Psoas muscle (tissue), 8 donors: ENCODE results near the gene SSH2. TPM values are rescaled to one million over a fixed set of nuclear protein-coding genes. Genes with fewer than 3 reads are reported as not detected.

ENCODE experiments used
- ATAC-seq, 4 donors: fragments of 200-7000 bp; cut with Tn5 transposase; one replicate each; pipeline ENCODE4 v1.9.1; 2020; ENCODE audit warnings: moderate library complexity in 3 of 4, mild to moderate bottlenecking in 2 of 4
- DNase-seq, 2 donors: peaks; one replicate each; pipeline ENCODE4 v3.0.0-alpha.2; 2020
- H3K27ac ChIP-seq: fragments of 200-600 bp; one replicate; pipeline ENCODE4 v1.8.0; 2022
- H3K27me3 ChIP-seq, 3 donors: fragments of 200-600 bp in 1 of 3; one replicate each; pipeline versions ENCODE4 v1.6.1 to v1.8.0; 2013 to 2022; ENCODE audit warnings: low read length in 2 of 3, mild to moderate bottlenecking in 2 of 3, moderate library complexity in 1 of 3; ENCODE audit not compliant: insufficient read depth in 3 of 3
- H3K36me3 ChIP-seq, 2 donors: fragments of 200-600 bp in 1 of 2; one replicate each; pipeline versions ENCODE4 v1.6.1 to v1.8.0; 2013 to 2022; ENCODE audit warnings: low read depth in 1 of 2, mild to moderate bottlenecking in 1 of 2, moderate library complexity in 1 of 2; ENCODE audit not compliant: insufficient read depth in 1 of 2
- H3K4me1 ChIP-seq: fragments of 200-600 bp; one replicate; pipeline ENCODE4 v1.8.0; 2022
- H3K4me3 ChIP-seq: fragments of 200-600 bp; one replicate; pipeline ENCODE4 v1.8.0; 2022; ENCODE audit warnings: mild to moderate bottlenecking
- H3K9me3 ChIP-seq: fragments of 200-600 bp; one replicate; pipeline ENCODE4 v1.8.0; 2022
- CTCF ChIP-seq: fragments of 200-600 bp; IDR thresholded peaks from one replicate; pipeline ENCODE4 v1.8.0; 2022; ENCODE audit warnings: antibody characterized with exemption
- WGBS, 3 donors: extraction: QIAGEN DNeasy Blood & Tissue Kit; methylation state at CpG; one replicate each; pipeline versions ENCODE4 v1.1.6 to v1.1.7; 2013; 5-methylcytosine and 5-hydroxymethylcytosine counted together
- intact Hi-C, 2 donors: fragments of 100-400 bp; cut with DNase I; formaldehyde crosslinking; loops; one replicate each; pipeline versions ENCODE4 v1.11.0 to v1.14.2; 2022
- polyA plus RNA-seq, 3 donors: library from polyadenylated mRNA; stranded (reverse); fragments of 200-250 nt; gene quantifications; one replicate each; pipeline ENCODE4 v1.2.3, GENCODE V29; 2013
- total RNA-seq, 4 donors: library from RNA; stranded (reverse); fragmentation: NEBNext Ultra II Directional in 2 of 4; extraction: Animal tissue kit (Norgen Biotek cat#: 25700) in 2 of 4; gene quantifications; one replicate each; pipeline versions ENCODE4 v1.2.1 to v1.2.4, GENCODE V29; 2021 to 2023
- donor health status: healthy with polysubstance abuse.
- donor health status: DM: no; HTN: no; CAD: no; lungs with moderate emphysema.
- donor health status: Bipolar disorder and iron deficiency.
- donor health status: healthy.
- donor health status: DM: yes; HTN: yes; CAD: no.
- donor health status: DM: no; HTN: no; CAD: no.
- donor health status: DM: no; HTN: no; CAD: no.
- donor health status: DM: yes; HTN: yes; CAD: no.

The SSH2 gene
- total and polyA plus RNA-seq, 7 donors, result 28.0 to 168 (median 107) TPM

GRCh38 chr17:29583324-29584248 lies 346.4 kb downstream of the SSH2 start:
- Histone ChIP-seq H3K9me3 (no peaks in the 10 kb centered on the region), H3K27ac (peak overlapping the region; percentile 65), H3K4me1 (peaks cover 58% of the 10 kb centered on the region), H3K27me3 (no peaks in the 10 kb centered on the region), H3K36me3 (peaks cover 0 to 44% of the 10 kb centered on the region in 2 donors), H3K4me3 (no peak overlapping the region)
- TF ChIP-seq CTCF, result no peak
- intact Hi-C loops, result loop anchor here in 1 of 2 donors (10.0 kb wide), 1 partner anchor 351 kb away; the partner anchor contains the start of gene SSH2
- ATAC-seq (no peak), DNase-seq (peak in 1 of 2 donors; percentile 51)
- WGBS, 3 donors, result 82 to 85% (median 82%) methylated on average over 16 of the region's 16 CpGs

GRCh38 chr17:29582772-29583171 lies 347.3 kb downstream of the SSH2 start:
- 27 to 40% (median 28%) methylated on average over 13 of the region's 13 CpGs for WGBS, 3 donors
- Histone ChIP-seq H3K36me3 (peaks cover 0 to 53% of the 10 kb centered on the region in 2 donors), H3K4me1 (peaks cover 50% of the 10 kb centered on the region), H3K4me3 (no peak overlapping the region), H3K27me3 (no peaks in the 10 kb centered on the region), H3K27ac (no peak overlapping the region), H3K9me3 (no peaks in the 10 kb centered on the region)
- no peak for TF ChIP-seq CTCF
- DNase-seq (peak in 1 of 2 donors; percentile 60), ATAC-seq (no peak)
- intact Hi-C loops, result loop anchor here in 1 of 2 donors (10.0 kb wide), 1 partner anchor 352 kb away; the partner anchor contains the start of gene SSH2

DNA sequence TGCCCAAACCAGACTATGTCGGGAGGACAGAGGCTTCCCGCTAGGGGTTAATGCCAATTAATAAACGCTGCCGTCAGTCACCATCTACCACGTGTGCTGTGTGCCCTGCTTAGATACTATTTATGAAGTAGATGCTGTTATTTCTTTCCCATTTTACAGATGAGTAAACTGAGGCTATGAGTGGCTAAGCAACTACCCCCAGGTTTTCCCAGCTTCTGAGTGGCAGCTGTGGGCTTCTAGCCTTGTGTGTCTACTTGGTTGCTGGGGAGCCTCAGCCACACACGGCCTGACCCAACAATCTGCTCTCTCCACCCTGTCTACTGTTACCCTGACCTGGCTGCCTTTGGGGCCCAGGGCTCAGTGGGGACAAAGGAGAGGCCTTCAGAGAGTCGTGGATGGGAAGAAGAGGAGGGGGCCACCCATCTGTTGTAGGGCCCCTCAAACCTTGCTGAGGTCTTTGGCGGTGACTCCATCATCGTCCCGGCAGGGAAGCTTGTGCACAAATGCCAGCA lies 347.7 kb downstream of the SSH2 start:
- no peaks in the 10 kb centered on the region for H3K27me3 ChIP-seq
- H3K36me3 ChIP-seq, result peaks cover 0 to 57% of the 10 kb centered on the region in 2 donors
- WGBS, 3 donors, result 48 to 53% (median 50%) methylated on average over 10 of the region's 10 CpGs
- no peak overlapping the region for H3K4me3 ChIP-seq
- DNase-seq, result no peak
- no peak for TF ChIP-seq CTCF
- no peak for ATAC-seq
- no peak overlapping the region for H3K27ac ChIP-seq
- H3K9me3 ChIP-seq, result no peaks in the 10 kb centered on the region
- peaks cover 45% of the 10 kb centered on the region for H3K4me1 ChIP-seq
- intact Hi-C loops, result loop anchor here in 1 of 2 donors (10.0 kb wide), 1 partner anchor 352 kb away; the partner anchor contains the start of gene SSH2

- no peak overlapping the region for H3K4me3 ChIP-seq
- intact Hi-C loops, result loop anchor here in 1 of 2 donors (2.0 to 10.0 kb wide), 2 partner anchors 33 to 353 kb away; partner anchors contain the start of gene SSH2
- TF ChIP-seq CTCF, result no peak
- DNase-seq (no peak), ATAC-seq (no peak)
- H3K27ac ChIP-seq, result no peak overlapping the region
- H3K4me1 ChIP-seq, result peaks cover 40% of the 10 kb centered on the region
- no peaks in the 10 kb centered on the region for H3K27me3 ChIP-seq
- no peaks in the 10 kb centered on the region for H3K9me3 ChIP-seq
- 76 to 85% (median 77%) methylated on average over 17 to 20 of the region's 20 CpGs for WGBS, 3 donors
- peaks cover 0 to 63% of the 10 kb centered on the region in 2 donors for H3K36me3 ChIP-seq
These were observed 348.3 kb downstream of the SSH2 start for GRCh38 chr17:29581583-29582253.
